ENCODE results near the gene HOXC11.

HOXC11 gene

DNA sequence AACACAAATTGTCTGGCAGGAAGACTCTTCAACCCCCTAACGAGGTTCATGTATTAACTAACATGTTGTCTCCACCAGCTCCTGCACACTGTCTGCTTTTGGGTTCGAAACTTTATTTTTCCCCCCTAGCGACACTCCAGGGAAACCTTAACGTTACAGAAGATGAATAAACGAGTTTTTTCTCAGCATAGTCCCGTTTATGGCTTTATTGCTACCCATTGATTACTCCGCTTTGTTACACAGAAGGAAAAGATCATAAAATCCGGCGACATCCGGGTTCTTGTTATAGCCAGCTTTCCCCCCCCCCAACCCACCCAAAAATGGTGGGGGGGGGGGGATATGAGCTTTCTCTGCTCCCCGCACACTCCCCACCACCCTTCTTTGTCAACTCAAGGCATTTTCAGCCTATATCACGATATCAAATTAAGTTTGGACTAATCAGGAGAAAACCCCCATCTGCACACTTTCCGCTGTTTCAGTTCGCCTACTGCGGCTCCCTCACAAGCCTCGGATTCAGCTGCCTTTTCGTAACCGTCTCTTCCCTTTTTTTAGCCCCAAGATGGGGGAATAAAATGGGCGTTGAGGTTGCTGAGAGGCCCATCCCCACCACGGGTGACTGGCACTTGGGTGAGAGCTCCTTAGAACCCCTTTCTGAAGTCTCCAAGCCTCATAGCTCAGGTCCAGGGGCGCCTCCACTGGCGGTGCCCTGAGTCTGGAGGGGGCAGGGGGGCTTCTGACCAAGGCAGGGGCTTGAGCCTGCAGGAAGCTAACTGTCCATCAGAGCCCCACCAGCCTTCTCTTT lies 53.9 kb downstream of the HOXC11 start:
- no peak for DNase-seq

All from NCI-H748 treated with DMSO at 0.1 percent for 48 hours (cell line).